NCI-H2196 treated with DMSO at 0.1 percent for 48 hours (cell line): Measurements from ENCODE around the gene SPTA1.
"Not testable (repeated sequence)": the region's sequence is repeated elsewhere in the genome, so short reads cannot be mapped to it uniquely, and the experiment has no call there.

Experiments
- DNase-seq: peaks from one replicate; lab custom pipeline; 2025; ENCODE audit not compliant: unreplicated experiment; lab: John Stamatoyannopoulos, UW

Gene SPTA1

DNA sequence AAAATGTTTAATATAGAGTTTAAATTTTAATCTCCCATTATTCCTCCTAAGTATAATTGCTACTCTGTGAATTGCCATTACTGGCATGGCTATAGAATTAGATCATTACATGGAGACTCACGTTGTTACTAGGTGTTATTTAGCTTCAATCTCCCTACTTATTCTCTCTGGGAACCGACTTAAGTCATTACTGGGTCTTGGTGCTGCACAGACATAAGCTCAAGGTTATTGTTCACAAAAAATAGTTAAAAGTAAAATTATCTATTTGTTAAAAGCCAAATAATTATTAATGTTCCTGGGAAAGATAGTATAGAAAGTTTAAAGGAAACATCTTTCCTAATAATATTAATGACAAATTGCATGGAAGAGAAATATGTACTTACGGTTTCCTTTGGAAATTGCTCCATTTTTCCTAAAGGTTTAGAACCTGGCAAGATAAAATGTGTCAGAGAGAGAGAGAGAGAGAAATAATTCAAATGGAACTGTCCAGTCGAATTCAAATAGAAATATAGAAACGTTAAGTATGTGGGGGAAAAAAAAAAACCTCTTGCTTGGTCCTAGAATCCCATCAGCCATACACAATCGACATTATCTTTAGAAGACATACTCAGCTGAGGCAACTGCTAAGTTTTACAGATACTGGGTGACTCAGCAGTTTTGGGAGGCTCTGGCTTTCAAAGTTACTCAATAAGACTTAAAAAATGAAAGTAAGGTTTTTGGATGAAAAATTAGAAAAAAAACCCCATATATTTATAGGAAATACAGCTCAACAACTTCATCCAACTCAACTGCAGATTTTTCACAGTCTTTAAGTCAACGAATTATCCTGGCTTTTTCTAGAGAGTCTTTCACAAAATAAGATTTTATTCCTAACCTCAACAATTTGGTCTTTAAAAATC is at the start of gene SPTA1:
Gene SPTA1 (minus strand): TSS at position 605 of the 899 bp plus-strand sequence. CDS start 198 bp downstream, at position 407.
- no peak for DNase-seq

DNA sequence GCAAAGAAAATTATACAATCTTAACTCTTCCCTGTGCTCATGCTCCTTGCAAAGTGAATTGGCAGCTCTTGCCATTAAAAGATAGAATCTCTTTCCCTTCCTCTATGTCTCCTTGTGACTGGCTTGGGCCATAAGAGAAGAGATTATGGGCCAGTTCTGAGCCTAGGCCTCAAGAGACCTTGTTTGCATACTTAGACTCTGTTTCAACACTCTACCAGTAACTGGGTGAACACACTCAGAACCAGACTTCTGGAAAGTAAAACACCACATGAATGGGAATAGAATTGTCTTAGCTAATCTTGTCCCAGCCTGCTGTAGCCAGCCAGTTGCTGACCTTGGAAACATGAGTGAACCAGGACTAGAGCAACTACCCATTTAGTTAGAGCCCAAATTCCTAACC is 49.3 kb upstream of the SPTA1 start:
- DNase-seq = no peak

DNA sequence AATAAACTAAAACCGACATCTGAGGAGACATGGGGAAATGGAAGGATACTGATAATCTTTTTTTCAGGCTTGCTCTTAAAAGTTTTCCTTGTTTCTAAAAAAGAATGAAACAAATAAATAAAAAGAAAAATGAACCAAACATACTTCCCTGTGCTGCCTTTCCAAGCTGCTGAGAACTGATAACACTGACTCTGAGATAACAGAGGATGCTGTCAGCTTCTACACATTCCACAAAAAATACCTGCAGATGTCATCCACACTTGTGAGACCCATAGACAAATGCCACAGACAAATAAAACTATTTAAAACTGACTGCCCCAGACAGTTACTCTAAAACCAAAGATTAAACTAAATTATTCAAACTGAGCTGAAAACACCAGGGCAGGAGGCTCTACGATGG is 46.0 kb upstream of the SPTA1 start:
- no peak for DNase-seq

DNA sequence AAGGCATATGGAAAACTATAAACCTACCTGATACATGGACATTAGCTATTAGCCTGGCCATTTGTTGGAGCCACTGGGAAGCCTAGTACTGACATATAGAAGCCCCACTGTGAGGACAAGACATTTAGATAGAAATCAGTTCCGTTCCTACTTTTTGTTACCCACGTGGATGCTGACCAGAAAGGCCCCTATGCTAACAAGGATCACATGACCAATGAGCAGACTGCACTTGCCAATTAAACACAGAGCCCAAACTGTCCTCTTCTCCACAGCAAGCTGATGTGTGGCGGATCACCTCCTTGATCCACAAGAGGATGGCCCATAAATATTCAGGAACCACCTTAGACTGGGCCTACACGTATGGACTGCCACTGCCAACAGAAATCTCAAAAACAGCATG is 45.2 kb upstream of the SPTA1 start:
- no peak for DNase-seq

DNA sequence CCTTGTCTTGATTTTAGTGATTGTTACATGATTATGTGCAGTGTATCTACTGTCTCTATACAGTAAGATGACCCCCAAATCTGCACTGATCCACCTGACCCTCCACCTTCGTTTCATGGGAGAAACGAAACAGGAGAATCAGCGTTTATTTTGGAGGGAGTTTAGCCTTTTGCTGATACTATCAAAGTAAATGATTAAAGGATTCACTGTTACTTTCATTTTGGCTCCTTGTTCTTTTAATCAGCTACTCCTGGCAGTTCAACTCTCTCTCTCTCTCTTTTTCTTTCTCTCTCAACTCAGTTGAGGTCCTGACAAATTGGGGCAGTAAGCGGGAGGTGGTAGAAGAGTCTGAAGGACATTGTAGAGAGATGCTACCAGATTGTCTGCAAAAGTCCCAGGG is 43.9 kb upstream of the SPTA1 start:
- no peak for DNase-seq

DNA sequence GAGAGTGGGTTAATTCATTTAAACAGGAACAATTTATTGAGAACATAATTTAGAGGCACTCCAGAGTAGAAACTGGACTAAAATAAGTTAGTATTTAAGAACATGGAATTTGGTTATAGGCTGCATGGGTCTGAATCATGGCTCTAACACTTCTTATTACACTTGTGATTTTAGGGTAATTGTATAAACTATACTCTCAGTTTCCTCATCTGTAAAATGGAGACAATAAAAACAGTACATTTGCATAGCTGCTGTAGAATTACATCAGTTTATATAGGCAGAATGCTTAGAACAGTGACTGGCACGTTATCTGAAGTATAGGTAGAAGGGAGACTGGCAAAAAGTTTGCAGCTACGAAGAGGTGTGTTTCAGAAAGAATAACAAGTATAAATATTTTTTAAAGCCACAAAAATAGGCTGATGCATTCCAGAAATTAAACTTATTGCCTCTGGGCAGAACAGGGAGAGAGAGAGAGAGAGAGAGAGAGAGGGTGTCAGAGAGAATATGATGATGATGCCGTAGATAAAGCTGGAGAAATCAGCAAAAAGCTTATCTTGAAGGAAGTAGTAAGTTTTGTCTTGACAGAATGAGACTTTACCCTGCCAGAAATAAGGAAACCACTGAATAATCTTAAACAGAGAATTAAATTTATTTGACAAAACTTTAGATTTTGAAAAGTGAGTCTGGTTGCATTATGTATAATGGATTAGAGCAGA is 42.2 kb upstream of the SPTA1 start:
- DNase-seq = no peak

DNA sequence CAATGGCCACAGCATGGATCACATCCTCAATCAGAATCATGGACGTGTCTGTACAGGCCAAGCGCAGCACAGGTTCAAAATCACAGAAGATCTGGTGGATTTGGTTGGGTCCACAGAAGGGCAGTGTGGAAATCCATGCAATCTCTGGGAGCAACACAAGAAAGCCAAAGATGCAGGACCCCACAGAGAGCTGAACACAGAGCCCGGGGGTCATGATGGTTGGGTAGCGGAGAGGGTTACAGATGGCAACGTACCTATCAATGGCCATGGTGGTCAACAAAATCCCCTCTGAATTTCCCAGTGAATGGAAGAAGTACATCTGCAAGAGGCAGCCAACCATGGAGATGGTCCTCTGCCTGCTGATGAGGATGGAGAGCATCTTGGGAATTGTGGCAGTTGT is 37.9 kb upstream of the SPTA1 start:
- DNase-seq = no peak

DNA sequence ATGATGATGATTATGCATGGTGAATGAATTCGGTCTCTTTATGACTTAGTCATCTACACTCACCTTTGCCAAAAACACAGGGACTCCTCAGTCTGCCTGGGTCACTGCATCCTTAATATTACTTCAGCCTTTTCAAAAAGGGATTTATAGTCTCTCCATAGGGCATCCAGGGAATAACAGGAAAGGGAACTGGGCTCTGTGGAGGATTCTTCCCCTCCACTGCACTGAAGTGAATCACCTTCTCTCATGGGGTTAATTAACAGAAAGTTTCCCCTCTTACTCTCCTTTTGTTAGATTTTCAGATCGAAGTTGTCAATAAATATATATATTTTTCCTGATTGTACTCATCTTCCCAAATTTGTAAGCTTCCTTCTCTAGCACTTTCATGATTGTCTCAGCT is 34.1 kb upstream of the SPTA1 start, which contains the start of gene OR6K3:
Gene OR6K3 (minus strand): TSS at position 101 of the 400 bp plus-strand sequence. CDS start 2,605 bp downstream, outside the sequence.
- no peak for DNase-seq

DNA sequence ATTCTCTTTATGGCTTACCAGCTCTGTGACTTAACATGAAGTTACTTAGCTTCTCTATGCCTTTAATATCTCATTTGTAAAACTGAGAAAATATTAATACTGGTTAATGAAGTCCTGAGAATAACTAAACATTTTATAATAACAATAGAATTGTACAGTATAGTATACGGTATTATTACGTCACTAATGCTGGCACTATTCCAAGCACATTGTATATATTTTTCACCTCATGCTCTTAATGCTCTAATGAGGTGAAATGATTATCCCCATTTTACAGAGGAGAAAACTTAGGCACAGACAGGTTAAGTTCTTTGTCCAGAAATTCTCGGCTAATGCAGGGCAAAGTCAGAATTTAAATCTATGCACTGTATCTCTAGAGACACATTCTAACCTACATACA is 33.1 kb upstream of the SPTA1 start:
- no peak for DNase-seq

DNA sequence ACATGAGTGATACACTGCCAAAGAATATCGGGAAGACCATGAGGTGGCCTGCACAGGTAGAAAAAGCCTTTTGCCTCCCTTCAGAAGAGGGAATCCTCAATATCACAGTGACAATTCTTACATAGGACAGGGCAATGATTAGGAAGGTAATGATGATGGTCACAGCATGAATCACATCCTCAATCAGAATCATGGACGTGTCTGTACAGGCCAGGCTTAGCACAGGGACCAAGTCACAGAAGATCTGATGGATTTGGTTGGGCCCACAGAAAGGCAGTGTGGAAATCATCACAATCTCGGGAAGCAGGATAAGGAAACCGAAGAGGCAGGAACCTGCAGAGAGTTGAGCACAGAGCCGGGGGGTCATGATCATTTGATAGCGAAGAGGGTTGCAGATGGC is 30.8 kb upstream of the SPTA1 start:
- no peak for DNase-seq

DNA sequence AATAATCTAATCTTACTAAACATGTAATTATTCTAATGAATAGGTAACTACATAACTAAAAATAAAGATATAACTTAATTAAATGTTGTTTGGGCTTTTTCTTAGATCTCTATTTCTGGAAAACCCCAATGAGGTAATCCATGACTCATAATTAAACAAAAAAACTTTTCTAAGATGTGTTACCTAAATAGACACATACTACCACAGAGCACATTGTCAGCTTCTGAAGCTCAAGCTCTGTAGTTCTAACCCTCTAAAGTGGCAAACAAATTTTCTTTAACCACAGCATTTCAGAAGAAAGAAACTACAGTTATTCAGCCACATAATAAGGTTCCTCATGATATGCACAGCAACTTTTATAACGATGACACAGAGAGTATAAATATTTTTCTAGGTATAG is 29.8 kb upstream of the SPTA1 start:
- DNase-seq = no peak

DNA sequence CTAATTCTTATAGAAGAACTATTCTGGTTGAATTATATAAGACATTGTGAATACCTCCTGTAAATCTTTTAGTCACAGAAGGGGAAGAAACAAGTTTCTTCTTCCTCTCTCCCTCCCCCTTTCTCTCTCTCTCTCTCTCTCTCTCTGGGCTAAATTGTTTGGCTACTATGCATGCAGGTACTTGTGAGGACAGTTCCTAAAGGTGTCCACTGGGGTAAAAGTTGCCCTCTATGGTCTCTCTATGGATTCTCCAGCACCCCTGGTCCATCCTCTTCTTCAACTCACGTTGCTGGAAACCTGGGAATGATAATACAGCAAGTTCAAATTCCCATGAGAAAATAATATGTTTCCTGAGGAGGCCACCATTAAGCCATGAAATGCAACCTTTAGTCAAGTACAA is 28.2 kb upstream of the SPTA1 start:
- no peak for DNase-seq

DNA sequence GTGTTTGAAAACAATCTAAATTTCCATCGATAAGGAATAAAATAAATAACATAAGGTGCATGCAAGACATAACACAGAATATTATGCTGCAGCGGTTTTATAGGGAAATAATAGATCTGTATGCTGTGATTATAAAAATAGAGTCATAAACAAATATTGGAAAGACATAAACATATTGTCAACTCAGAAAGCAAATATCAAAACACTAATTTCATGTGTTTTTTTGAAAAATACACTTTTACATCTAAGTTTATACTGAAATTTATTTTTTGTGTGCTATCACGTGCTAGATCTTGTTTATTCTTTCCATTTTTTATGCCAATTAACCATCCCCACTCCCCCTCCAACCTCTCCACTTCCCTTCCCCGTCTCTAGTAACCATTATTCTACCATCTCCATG is 24.6 kb upstream of the SPTA1 start:
- DNase-seq = no peak

DNA sequence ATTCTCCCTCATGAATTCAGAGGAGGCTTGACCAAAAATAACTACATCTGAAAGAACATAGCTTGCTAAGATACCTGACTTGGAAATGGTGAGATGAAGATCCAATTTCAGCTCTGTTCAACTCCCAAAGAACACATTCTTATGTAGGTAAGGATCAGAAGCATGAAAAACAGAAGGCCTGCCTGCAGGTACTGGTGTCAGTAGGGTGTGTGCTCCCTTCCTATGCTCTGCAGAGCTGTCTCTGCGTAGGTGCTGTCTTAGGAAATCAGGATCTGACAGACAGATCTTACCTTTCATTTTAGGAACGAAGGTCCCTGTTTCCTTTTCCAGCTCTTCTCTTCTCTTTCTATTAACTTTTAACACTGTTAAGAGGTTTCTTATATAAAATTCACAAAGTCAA is 19.6 kb upstream of the SPTA1 start:
- no peak for DNase-seq

DNA sequence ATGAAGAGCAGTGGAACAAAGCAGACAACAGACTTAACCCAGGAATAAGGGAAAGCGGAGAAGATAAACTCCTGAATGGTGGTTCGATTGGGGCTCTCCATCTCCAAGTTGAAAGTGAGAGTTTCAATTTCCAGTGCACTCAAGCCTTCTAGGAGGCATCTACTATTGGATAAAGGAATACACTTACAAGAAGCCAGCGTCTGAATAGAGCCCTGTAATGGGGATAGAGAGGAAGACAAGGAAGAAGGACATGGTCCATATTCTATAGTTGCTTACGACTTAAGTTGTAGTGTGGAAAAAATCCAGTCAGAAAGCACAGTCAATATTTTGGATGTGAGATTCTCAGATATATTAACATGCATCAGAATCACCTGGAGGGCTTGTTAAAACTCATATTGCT is 14.0 kb upstream of the SPTA1 start, which contains the start of gene OR6K2:
Gene OR6K2 (minus strand): TSS at position 101 of the 400 bp plus-strand sequence. CDS start 0 bp downstream, at position 101.
- no peak for DNase-seq

DNA sequence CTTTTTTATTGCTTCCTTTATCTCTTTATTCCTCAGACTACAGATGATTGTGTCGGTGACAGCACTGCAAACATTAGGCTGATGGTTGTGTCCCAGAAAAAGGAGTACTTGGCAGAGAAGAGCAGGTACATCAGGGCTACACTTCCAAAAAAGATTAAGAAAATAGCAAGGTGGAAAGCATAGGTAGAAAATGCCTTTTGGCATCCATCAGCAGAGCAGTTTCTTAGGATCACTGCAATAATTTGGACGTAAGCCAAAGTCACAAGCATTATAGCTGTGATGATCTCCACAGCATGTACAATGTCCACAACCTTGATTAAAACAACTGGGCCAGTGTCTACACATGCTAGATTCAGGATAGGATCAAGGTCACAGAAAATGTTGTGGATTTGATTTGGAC is 8.1 kb upstream of the SPTA1 start:
- no peak for DNase-seq

DNA sequence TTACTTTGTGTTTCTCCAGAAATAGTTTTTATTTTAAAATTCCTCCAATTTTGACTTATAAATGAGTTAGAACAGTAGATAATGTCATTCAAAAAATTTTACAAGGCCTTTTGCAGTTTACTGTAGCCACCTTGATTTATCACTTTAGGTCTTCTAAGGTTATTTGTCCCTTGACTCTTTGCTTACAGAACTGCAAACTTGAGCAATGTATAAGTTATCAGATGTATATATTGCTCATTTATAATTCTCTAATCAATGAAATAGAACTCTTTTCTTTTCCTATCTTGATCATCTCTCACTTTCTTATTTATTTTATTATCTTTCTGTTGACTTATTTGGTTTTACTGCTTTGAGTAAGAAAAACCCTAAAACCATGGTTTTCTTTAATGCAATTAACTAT is 5.8 kb upstream of the SPTA1 start:
- no peak for DNase-seq

DNA sequence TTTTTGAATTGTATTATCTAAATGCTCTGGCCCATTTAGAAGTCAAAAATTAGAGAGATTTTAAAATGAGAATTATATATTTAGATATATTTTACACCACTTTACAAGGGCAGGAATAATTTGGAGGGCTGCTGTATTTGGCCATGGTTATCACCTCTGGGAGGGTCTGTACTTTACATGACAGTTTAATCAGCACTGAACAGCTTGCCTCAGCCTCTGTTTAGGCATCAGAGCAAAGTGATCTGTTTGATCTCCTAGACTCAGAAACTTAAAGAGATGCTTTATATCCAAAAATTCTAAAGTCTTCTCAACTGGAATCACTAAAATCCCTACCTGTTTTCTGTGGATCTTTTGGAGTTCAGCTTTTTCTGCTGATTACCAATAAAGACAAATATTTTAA is 5.4 kb upstream of the SPTA1 start:
- DNase-seq = no peak

DNA sequence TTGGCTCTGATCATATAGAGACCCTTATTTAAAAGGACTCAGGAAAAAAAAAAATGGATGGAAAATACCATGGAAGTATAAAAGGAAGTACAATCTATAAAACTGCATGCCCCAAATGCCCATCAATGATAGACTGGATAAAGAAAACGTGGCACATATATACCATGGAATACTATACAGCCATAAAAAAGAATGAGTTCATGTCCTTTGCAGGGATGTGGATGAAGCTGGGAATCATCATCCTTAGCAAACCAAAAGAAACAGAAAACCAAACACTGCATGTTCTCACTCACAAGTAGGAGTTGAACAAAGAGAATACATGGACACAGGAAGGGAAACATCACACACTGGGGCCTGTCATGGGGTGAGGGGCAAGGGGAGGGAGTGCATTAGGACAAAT is 4.6 kb upstream of the SPTA1 start:
- DNase-seq = not testable (repeated sequence)

DNA sequence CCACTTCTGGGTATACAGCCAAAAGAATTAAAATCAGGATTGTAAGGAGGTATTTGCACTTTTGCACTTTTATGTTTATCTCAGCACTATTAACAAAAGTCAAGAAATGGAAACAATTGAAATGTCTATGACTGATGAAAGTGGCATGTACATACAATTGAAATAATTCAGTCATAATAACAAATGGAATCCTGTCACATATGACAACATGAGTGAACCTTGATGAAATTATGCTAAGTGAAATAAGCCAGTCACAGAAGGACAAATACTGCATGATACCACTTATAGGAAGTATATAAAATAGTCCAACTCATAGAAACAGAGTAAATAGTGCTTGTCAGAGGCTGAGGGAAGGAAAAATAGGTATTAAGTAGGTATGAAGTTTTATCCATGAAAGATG is 3.4 kb upstream of the SPTA1 start:
- no peak for DNase-seq

DNA sequence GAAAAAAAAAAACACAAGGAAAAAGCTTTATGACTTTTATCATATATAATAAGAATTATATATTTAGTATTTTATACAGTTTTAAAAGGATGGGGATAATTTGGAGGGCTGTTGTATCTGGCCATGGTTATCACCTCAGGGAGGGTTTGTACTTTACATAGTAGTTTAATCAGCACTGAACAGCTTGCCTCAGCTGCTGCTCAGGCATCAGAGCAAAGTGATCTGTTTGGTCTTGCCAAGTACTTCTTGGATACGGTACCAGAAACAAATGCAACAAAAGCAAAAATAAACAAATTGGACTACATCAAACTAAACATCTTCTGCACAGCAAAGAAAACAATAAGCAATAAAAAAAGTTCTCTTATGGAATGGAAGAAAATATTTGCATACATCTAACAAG is 2.6 kb upstream of the SPTA1 start:
- no peak for DNase-seq

DNA sequence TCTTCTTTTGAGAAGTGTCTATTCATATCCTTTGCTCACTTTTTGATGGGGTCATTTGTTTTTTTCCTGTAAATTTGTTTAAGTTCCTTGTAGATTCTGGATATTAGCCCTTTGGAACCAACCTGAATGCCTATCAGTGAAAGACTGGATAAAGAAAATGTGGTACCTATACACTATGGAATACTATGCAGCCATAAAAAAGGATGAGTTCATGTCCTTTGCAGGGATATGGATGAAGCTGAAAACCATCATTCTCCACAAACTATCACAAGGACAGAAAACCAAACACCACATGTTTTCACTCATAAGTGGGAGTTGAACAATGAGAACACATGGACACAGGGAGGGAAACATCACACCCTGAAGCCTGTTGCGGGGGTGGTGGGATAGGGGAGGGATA is 1.8 kb upstream of the SPTA1 start:
- DNase-seq = not testable (repeated sequence)
